Gastroesophageal sphincter (tissue), 4 donors: ENCODE data around the gene WDR35. TPM values are rescaled to one million over a fixed set of nuclear protein-coding genes. Genes with fewer than 3 reads are reported as not detected.

Source experiments
- ATAC-seq: fragments of 150-250 bp; one replicate; pipeline ENCODE4 v1.9.1; 2016; ENCODE audit warnings: mild to moderate bottlenecking, moderate library complexity
- H3K27ac ChIP-seq, 4 donors: fragments of 200-600 bp; sonication (generic) in 3 of 4; 1 replicate in 3 of 4; 2 replicates in 1 of 4; pipeline ENCODE4 v1.5.1; 2016 to 2019
- H3K27me3 ChIP-seq: fragments of 200-600 bp; sonication (generic); one replicate; pipeline ENCODE4 v1.5.1; 2019
- H3K36me3 ChIP-seq, 2 donors: fragments of 200-600 bp; sonication (generic); one replicate each; pipeline ENCODE4 v1.5.1; 2019; ENCODE audit warnings: control low read depth in 1 of 2
- H3K4me1 ChIP-seq, 3 donors: fragments of 200-600 bp; sonication (generic); 1 replicate in 2 of 3; 2 replicates in 1 of 3; pipeline ENCODE4 v1.5.1; 2016 to 2019; ENCODE audit warnings: control low read depth in 2 of 3
- H3K4me3 ChIP-seq, 2 donors: fragments of 200-600 bp; sonication (generic); one replicate each; pipeline ENCODE4 v1.5.1; 2019; ENCODE audit warnings: mild to moderate bottlenecking in 1 of 2, moderate library complexity in 1 of 2
- H3K9me3 ChIP-seq, 3 donors: fragments of 200-600 bp; sonication (generic); one replicate each; pipeline ENCODE4 v1.5.1; 2017 to 2019; ENCODE audit warnings: control low read depth in 2 of 3
- CTCF ChIP-seq, 4 experiments: fragments of 200-600 bp in 2 of 4; fragments of 450-650 bp in 2 of 4; sonication (generic) in 1 of 4; IDR thresholded peaks; one replicate each; pipeline ENCODE4 v1.5.1; 2017 to 2019; ENCODE audit warnings: antibody characterized with exemption in 4 of 4, mild to moderate bottlenecking in 2 of 4, moderate library complexity in 2 of 4
- EP300 ChIP-seq: sonication (generic); formaldehyde crosslinking; IDR thresholded peaks from one replicate; pipeline ENCODE4 v1.6.1; 2017; ENCODE audit warnings: antibody characterized with exemption, mild to moderate bottlenecking
- POLR2A ChIP-seq, 2 donors: fragments of 450-650 bp; IDR thresholded peaks; one replicate each; pipeline ENCODE4 v1.6.1; 2017; ENCODE audit warnings: antibody characterized with exemption in 2 of 2, mild to moderate bottlenecking in 2 of 2, moderate library complexity in 1 of 2
- POLR2AphosphoS5 ChIP-seq: sonication (generic); formaldehyde crosslinking; IDR thresholded peaks from one replicate; pipeline ENCODE4 v1.6.1; 2017; ENCODE audit warnings: antibody characterized with exemption
- WGBS, 2 donors: methylation state at CpG; one replicate each; pipeline ENCODE4 v1.1.5; 2018; ENCODE audit warnings: low coverage in 1 of 2; 5-methylcytosine and 5-hydroxymethylcytosine counted together
- total RNA-seq, 4 donors: library from RNA; depleted of rRNA; stranded (reverse); fragments of >200 nt; gene quantifications; one replicate each; pipeline ENCODE4 v1.1.0, GENCODE V29; 2016

The WDR35 gene
- total RNA-seq, 4 donors from 2014 or later, result 10.1 to 22.2 (median 17.7) TPM

GRCh38 chr2:19993731-19994130 lies 3.8 kb upstream of the WDR35 start:
- Histone ChIP-seq H3K4me1 (peaks cover 5 to 16% (median 5%) of the 10 kb centered on the region in 3 donors), H3K4me3 (no peak overlapping the region), H3K36me3 (no peaks in the 10 kb centered on the region), H3K27ac (no peak overlapping the region), H3K27me3 (no peaks in the 10 kb centered on the region), H3K9me3 (no peaks in the 10 kb centered on the region)
- TF ChIP-seq POLR2AphosphoS5, result no peak
- no peak for TF ChIP-seq POLR2A (IDR thresholded peaks at IDR 0.05)
- TF ChIP-seq EP300, result no peak
- no peak for TF ChIP-seq CTCF (IDR thresholded peaks at IDR 0.05)
- no peak for ATAC-seq

- H3K4me3 ChIP-seq, result no peak overlapping the region
- H3K9me3 ChIP-seq, result no peaks in the 10 kb centered on the region
- H3K36me3 ChIP-seq, result no peaks in the 10 kb centered on the region
- no peaks in the 10 kb centered on the region for H3K27me3 ChIP-seq
- WGBS, 2 donors, result 75 to 83% methylated on average over 1 of the region's 1 CpG
- no peak for ATAC-seq
- TF ChIP-seq POLR2AphosphoS5 (no peak), EP300 (no peak)
- H3K4me1 ChIP-seq, result peaks cover 5 to 26% (median 5%) of the 10 kb centered on the region in 3 donors
- no peak overlapping the region for H3K27ac ChIP-seq
Measured at GRCh38 chr2:19991895-19992294, 2.0 kb upstream of the WDR35 start.

GRCh38 chr2:19990416-19990728 lies 467 bp upstream of the WDR35 start:
- peaks cover 3% of the 10 kb centered on the region in 2 donors for H3K36me3 ChIP-seq
- H3K4me3 ChIP-seq, result peak overlapping the region; percentile 81 to 96
- 6 to 13% methylated on average over 5 to 8 of the region's 10 CpGs for WGBS, 2 donors
- no peak for ATAC-seq
- H3K4me1 ChIP-seq, result peaks cover 5 to 26% (median 5%) of the 10 kb centered on the region in 3 donors
- H3K9me3 ChIP-seq, result no peaks in the 10 kb centered on the region
- H3K27ac ChIP-seq, result peak overlapping the region in 3 of 4 donors; percentile 73 to 82 (median 81)
- TF ChIP-seq POLR2A (IDR thresholded peaks at IDR 0.05), result no peak
- no peak for TF ChIP-seq POLR2AphosphoS5
- TF ChIP-seq EP300, result no peak
- TF ChIP-seq CTCF (IDR thresholded peaks at IDR 0.05), result no peak
- no peaks in the 10 kb centered on the region for H3K27me3 ChIP-seq

GRCh38 chr2:19989342-19989666 lies 601 bp downstream of the WDR35 start:
- peak overlapping the region; percentile 41 to 82 (median 77) for H3K27ac ChIP-seq
- WGBS, 2 donors, result 1 to 2% methylated on average over 7 to 8 of the region's 8 CpGs
- no peaks in the 10 kb centered on the region for H3K9me3 ChIP-seq
- ATAC-seq, result no peak
- H3K4me1 ChIP-seq, result peaks cover 5 to 26% (median 5%) of the 10 kb centered on the region in 3 donors
- peak overlapping the region; percentile 81 to 96 for H3K4me3 ChIP-seq
- H3K27me3 ChIP-seq, result no peaks in the 10 kb centered on the region
- peaks cover 3 to 8% of the 10 kb centered on the region in 2 donors for H3K36me3 ChIP-seq
- TF ChIP-seq POLR2AphosphoS5 (no peak), CTCF (IDR thresholded peaks at IDR 0.05) (no peak), POLR2A (IDR thresholded peaks at IDR 0.05) (no peak)

- no peak for ATAC-seq
- Histone ChIP-seq H3K27ac (no peak overlapping the region), H3K9me3 (no peaks in the 10 kb centered on the region), H3K27me3 (no peaks in the 10 kb centered on the region), H3K36me3 (peaks cover 3 to 8% of the 10 kb centered on the region in 2 donors), H3K4me3 (no peak overlapping the region), H3K4me1 (peaks cover 5 to 26% (median 5%) of the 10 kb centered on the region in 3 donors)
- TF ChIP-seq POLR2A (IDR thresholded peaks at IDR 0.05) (no peak), CTCF (IDR thresholded peaks at IDR 0.05) (no peak), EP300 (no peak), POLR2AphosphoS5 (no peak)
- 40 to 48% methylated on average over 2 of the region's 2 CpGs for WGBS, 2 donors
Measured at GRCh38 chr2:19988600-19988999, 1.3 kb downstream of the WDR35 start.
